ENCODE results near the gene ZNF407. TPM values are rescaled to one million over a fixed set of nuclear protein-coding genes. Genes with fewer than 3 reads are reported as not detected.

ZNF407 gene
- total RNA-seq, 4 donors from 2014 or later, result 18.1 to 29.1 (median 19.7) TPM

DNA sequence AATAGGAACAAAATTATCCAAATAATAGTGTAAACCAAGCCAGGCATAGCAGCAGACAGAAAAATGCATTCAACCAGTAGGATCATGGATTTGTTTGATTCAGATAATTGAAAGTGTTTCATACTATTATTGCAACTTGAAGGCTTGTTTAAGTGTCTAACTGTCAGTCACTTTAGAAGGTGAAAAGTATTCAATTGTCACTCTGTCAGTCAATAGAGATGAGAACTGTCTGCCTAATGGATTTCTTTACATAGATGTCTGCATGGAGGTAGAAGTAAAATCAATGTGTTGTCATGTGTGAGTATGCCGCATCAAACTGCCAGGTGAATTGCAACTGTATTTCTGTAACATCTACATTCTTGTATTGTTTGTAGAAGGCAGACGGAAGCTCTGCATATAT lies 65.0 kb downstream of the ZNF407 start:
- Histone ChIP-seq H3K36me3 (peaks cover 0 to 4% of the 10 kb centered on the region in 2 donors), H3K27me3 (no peaks in the 10 kb centered on the region), H3K27ac (no peak overlapping the region), H3K4me3 (no peak overlapping the region), H3K4me1 (no peaks in the 10 kb centered on the region), H3K9me3 (no peaks in the 10 kb centered on the region)
- 68 to 77% methylated on average over 2 of the region's 2 CpGs for WGBS, 2 donors (ENCODE audit: low coverage in 1 of 2)
- TF ChIP-seq POLR2AphosphoS5 (IDR thresholded peaks at IDR 0.05) (no peak), POLR2A (IDR thresholded peaks at IDR 0.05) (no peak), EP300 (IDR thresholded peaks at IDR 0.05) (no peak)
- TF ChIP-seq, protein P1, sequence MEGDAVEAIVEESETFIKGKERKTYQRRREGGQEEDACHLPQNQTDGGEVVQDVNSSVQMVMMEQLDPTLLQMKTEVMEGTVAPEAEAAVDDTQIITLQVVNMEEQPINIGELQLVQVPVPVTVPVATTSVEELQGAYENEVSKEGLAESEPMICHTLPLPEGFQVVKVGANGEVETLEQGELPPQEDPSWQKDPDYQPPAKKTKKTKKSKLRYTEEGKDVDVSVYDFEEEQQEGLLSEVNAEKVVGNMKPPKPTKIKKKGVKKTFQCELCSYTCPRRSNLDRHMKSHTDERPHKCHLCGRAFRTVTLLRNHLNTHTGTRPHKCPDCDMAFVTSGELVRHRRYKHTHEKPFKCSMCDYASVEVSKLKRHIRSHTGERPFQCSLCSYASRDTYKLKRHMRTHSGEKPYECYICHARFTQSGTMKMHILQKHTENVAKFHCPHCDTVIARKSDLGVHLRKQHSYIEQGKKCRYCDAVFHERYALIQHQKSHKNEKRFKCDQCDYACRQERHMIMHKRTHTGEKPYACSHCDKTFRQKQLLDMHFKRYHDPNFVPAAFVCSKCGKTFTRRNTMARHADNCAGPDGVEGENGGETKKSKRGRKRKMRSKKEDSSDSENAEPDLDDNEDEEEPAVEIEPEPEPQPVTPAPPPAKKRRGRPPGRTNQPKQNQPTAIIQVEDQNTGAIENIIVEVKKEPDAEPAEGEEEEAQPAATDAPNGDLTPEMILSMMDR (IDR thresholded peaks at IDR 0.05), result no peak
- no peak for ATAC-seq

DNA sequence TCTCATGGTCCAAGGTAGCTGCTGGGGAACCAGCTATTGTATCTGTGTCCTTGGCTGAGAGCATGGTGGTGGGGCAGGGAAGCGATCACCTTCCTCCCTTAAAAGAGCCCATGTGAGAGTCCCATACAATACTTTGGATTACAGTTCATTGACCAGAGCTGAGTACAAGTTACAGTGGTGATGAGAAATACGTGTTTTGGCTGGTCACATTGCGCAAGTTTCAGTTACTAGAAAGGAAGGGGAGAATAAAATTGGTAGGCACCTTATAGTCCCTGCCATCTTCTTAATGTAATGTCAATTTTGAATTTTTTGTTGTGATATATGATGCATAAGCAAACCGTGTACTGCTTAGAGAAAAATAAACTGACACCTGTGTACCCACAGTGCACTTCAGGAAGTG lies 67.7 kb downstream of the ZNF407 start:
- no peak for ATAC-seq
- WGBS, 2 donors (ENCODE audit: low coverage in 1 of 2), result 90 to 92% methylated on average over 3 to 4 of the region's 4 CpGs
- Histone ChIP-seq H3K4me1 (no peaks in the 10 kb centered on the region), H3K4me3 (no peak overlapping the region), H3K27me3 (no peaks in the 10 kb centered on the region), H3K36me3 (peaks cover 0 to 4% of the 10 kb centered on the region in 2 donors), H3K9me3 (no peaks in the 10 kb centered on the region), H3K27ac (no peak overlapping the region)
- no peak for TF ChIP-seq POLR2AphosphoS5 (IDR thresholded peaks at IDR 0.05)
- TF ChIP-seq, protein P1 (IDR thresholded peaks at IDR 0.05), result no peak
- no peak for TF ChIP-seq POLR2A (IDR thresholded peaks at IDR 0.05)
- no peak for TF ChIP-seq EP300 (IDR thresholded peaks at IDR 0.05)

DNA sequence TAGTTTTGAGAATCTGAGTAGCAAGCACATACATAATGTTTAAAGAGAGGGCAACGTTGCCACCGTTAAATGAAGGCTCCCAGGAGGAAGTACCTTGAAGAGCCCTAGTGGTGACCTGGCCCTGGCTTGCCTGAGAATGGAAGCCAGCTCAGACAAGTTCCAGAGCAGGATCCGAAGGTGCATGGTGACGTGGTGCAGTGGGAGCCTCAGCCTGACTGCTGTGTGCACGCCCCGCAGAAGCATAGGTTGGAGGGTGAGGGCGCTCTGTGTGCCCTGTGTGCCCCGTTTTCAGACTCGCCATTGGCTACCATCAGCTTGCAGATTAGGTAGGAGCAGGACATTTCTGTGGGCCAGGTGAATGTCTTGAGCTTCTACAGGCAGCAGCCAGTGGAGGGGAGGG lies 68.2 kb downstream of the ZNF407 start:
- no peaks in the 10 kb centered on the region for H3K4me1 ChIP-seq
- H3K4me3 ChIP-seq, result no peak overlapping the region
- TF ChIP-seq POLR2A (IDR thresholded peaks at IDR 0.05) (no peak), POLR2AphosphoS5 (IDR thresholded peaks at IDR 0.05) (no peak), EP300 (IDR thresholded peaks at IDR 0.05) (no peak)
- TF ChIP-seq, protein P1 (IDR thresholded peaks at IDR 0.05), result no peak
- no peaks in the 10 kb centered on the region for H3K27me3 ChIP-seq
- H3K9me3 ChIP-seq, result no peaks in the 10 kb centered on the region
- H3K27ac ChIP-seq, result no peak overlapping the region
- ATAC-seq, result no peak
- 89% methylated on average over 3 of the region's 9 CpGs; no CpG with 5 or more reads in 1 of the 2 donors for WGBS, 2 donors (ENCODE audit: low coverage in 1 of 2)
- H3K36me3 ChIP-seq, result peaks cover 0 to 4% of the 10 kb centered on the region in 2 donors

DNA sequence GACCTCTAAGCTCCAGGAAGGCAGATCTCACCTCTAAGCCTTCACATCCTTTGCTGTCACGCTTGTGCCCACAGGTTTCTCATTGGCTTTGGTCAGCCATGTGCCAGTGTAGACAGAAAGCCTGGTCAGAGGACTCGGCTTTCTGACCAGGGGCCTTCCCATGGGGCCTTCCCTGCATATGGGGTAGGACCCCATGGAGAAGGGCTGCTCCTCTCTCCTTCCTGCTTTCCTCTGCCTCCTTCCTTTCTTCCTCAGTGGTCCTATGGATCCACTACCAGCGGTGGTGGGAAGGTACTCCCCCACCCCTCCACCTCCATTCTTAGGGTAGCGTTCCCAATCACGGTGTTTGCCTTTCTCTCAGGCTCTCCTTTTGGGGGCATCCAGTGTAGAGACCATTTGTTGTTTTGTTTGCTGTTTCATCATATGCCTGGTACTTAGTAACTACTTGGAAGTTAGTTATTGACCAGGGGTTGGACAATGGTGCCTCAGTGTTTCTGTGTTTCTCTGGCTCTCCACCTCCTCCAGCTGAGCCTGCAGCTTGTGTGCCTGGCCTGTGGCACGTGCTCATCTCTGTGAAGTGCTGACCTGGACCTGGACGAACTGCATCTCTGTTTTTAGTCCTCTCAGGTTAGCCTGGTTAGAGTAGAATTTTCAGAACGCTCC lies 71.6 kb downstream of the ZNF407 start:
- ATAC-seq, result no peak
- Histone ChIP-seq H3K36me3 (peaks cover 0 to 7% of the 10 kb centered on the region in 2 donors), H3K4me1 (no peaks in the 10 kb centered on the region), H3K4me3 (no peak overlapping the region), H3K27me3 (no peaks in the 10 kb centered on the region), H3K27ac (no peak overlapping the region), H3K9me3 (no peaks in the 10 kb centered on the region)
- TF ChIP-seq POLR2A (IDR thresholded peaks at IDR 0.05) (no peak), EP300 (IDR thresholded peaks at IDR 0.05) (no peak), POLR2AphosphoS5 (IDR thresholded peaks at IDR 0.05) (no peak)
- TF ChIP-seq, protein P1 (IDR thresholded peaks at IDR 0.05), result no peak
- WGBS, 2 donors (ENCODE audit: low coverage in 1 of 2), result 85 to 100% methylated on average over 1 to 7 of the region's 8 CpGs

DNA sequence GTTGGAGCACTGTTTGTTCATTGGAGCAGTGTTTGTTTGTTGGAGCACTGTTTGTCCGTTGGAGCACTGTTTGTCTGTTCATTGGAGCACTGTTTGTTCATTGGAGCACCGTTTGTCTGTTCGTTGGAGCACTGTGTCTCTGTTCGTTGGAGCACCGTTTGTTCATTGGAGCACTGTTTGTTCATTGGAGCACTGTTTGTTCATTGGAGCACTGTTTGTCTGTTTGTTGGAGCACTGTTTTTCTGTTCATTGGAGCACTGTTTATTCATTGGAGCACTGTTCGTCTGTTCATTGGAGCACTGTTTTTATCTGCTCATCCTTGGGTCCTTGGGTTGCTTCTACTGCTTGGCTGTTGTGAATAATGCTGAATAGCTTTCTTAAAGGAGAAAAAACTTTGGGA lies 74.7 kb downstream of the ZNF407 start:
- no peak for ATAC-seq
- WGBS, 2 donors (ENCODE audit: low coverage in 1 of 2), result 70 to 85% methylated on average over 6 of the region's 6 CpGs
- peaks cover 0 to 8% (median 0%) of the 10 kb centered on the region in 3 donors for H3K9me3 ChIP-seq
- no peak overlapping the region for H3K4me3 ChIP-seq
- peaks cover 0 to 20% of the 10 kb centered on the region in 2 donors for H3K36me3 ChIP-seq
- H3K4me1 ChIP-seq, result no peaks in the 10 kb centered on the region
- H3K27ac ChIP-seq, result no peak overlapping the region
- no peaks in the 10 kb centered on the region for H3K27me3 ChIP-seq
- TF ChIP-seq, protein P1 (IDR thresholded peaks at IDR 0.05), result no peak
- TF ChIP-seq POLR2AphosphoS5 (IDR thresholded peaks at IDR 0.05), result no peak
- TF ChIP-seq EP300 (IDR thresholded peaks at IDR 0.05), result no peak
- TF ChIP-seq POLR2A (IDR thresholded peaks at IDR 0.05), result no peak

Data from gastroesophageal sphincter (tissue), 4 donors.